NCI-H510A treated with DMSO at 0.1 percent for 48 hours (cell line): ENCODE results near the gene IPO4.
A peak's percentile ranks its signal among the peaks of the same experiment; 100 is the strongest.

ENCODE experiments used
- DNase-seq: peaks from one replicate; lab custom pipeline; 2025; lab: John Stamatoyannopoulos, UW

The IPO4 gene

DNA sequence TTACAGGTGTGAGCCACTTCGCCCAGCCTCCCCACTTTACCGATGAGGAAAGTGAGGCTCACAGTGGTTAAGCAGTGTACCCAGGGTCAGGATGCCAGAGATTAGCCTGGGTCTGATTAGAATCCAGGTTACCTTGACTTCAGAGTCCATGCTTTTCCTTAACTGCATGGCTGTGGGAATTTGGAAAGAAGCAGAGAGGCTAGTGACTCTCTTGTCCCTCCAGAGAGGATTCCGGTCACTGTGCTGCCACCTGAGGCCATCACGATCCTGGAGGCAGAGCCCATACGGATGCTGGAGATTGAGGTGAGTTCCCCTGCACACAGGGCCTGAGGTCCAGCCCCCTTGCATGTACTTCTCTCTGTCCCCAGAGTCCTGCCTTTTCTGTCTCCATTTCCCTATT is 12.0 kb downstream of the IPO4 start:
- no peak for DNase-seq

DNA sequence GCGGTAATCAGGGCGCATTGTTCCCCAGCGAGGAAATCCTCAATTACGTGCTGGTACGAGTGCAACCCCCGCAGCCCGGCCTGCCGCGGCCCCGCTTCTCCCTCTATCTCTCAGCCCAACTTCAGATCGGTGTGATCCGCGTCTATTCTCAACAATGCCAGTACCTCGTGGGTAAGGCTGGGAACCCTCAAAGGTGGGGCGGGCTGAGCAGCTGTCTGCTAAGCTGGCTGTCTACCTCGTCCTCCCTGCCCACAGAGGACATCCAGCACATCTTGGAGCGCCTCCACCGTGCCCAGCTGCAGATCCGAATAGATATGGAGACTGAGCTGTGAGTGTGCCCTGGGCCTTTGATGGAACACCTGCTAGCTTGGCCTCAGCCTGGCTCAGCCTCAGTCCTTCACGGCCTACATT is 15.7 kb downstream of the IPO4 start:
- no peak for DNase-seq

- no peak for DNase-seq
Observed at GRCh38 chr14:24172261-24172860, 16.3 kb downstream of the IPO4 start.

DNA sequence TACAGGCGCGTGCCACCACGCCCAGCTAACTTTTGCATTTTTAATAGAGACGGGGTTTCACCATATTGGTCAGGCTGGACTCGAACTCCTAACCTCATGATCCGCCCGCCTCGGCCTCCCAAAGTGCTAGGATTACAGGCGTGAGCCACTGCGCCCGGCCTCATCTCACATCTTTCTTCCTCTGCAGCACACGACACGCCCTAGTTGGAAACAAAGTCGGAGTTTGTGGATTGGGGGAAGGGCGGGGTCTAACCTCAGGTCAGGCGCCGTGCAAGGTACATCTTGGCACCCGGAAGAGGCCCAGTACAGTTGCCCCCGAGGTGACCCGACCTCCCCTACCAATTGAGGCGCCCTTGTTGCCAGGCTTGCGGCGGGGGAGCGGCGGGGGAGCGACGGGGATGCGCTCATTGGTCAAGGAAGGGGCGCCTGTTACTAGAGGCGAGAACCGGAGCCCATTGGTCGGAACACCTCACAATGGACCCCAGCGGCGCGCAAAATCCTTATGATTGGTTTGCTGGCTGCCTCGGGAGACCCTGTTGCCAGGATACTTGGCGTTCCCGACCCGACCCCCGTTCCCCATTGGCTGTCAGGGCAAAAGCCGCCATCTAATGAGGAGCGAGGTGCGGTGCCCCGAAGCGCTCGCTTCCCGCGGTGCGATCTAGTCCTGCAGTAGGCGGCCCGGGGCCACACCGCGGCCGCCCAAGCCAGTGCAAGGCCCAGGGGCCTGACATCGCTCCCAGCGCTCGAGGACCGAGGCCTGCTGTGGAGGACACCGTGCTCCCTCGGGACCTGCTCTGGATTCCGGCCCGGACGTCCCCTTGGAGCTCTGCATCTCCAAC is 17.0 kb downstream of the IPO4 start, which contains the start of gene REC8:
TSS of gene REC8 (plus strand) at position 659 of the 839 bp plus-strand sequence. CDS start 473 bp downstream, outside the sequence.
- peak; percentile 87 for DNase-seq

DNA sequence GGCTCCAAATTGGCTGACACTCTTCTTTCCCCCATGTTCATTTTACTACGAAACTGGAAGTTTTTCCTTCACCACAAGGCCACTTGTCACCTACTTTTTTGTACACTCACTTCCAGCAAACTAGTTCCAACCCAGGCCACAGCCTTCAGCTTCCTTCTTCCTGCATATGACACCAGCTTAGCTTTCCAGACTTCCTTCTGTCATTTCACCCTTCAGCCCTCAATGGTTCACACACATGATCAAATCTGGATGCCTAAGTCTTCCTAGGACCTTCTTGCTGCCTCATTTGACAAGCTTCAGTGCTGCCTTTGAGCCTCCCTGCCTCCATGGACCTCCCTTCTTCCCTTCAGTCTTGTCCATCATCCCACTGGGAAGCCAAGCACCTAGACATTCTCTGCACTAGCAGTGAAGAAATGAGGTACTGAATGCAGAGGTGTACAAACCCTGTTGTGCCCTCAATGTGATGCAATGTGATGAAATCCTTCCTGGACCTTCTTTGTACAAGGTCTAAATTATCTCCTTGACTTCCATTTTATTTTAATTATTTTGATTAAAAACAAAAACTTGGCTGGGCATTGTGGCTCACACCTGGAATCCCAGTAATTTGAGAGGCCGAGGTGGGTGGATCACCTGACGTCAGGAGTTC is 21.0 kb downstream of the IPO4 start:
- DNase-seq = no peak

GRCh38 chr14:24165785-24166184 is 22.8 kb downstream of the IPO4 start:
- no peak for DNase-seq

DNA sequence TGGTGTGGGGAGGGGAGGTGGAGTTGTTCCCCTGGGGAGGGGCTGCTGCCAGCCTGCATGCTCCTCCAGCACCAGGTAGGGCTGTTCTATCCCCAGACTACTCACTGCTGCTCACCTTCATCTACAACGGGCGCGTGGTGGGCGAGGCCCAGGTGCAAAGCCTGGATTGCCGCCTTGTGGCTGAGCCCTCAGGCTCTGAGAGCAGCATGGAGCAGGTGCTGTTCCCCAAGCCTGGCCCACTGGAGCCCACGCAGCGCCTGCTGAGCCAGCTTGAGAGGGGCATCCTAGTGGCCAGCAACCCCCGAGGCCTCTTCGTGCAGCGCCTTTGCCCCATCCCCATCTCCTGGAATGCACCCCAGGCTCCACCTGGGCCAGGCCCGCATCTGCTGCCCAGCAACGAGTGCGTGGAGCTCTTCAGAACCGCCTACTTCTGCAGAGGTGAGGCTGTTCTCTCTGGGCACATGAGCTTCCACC is 24.1 kb downstream of the IPO4 start:
- no peak for DNase-seq

- DNase-seq = no peak
Observed at GRCh38 chr14:24162093-24162492, 26.5 kb downstream of the IPO4 start.

GRCh38 chr14:24160850-24161804 is 27.5 kb downstream of the IPO4 start, which contains the start of gene IRF9:
TSS of gene IRF9 (plus strand) at chr14:24161265. CDS start at chr14:24162145, 880 bp downstream.
- peak; percentile 98 for DNase-seq

GRCh38 chr14:24160499-24160849 is 28.1 kb downstream of the IPO4 start:
- no peak for DNase-seq

DNA sequence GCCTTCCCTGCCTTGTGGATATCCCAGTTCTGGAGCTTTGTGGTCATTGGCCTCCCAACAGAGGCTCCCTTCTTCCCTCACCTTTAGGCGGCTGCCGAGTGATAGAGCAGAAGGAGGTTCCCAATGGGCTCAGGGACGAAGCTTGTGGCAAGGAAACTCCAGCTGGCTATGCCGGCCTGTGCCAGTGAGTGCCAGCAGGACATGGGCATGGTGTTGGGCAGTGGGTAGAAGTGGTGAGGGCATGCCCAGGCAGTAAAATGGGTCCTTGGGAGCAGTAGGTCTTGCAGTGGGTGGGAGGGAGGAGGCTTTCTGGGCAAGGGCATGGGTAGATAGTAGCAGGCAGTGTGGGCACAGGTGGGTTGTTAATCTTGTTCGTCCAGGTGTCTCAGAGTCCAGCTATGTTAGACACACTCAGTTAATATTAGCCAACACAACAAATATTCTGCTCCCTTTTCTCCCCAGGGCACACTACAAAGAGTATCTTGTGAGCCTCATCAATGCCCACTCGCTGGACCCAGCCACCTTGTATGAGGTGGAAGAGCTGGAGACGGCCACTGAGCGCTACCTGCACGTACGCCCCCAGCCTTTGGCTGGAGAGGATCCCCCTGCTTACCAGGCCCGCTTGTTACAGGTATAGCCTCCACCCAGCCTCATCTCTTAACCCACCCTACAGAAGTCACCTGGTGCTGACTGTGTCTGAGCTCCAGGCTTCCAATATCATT is 28.7 kb downstream of the IPO4 start:
- no peak for DNase-seq

- no peak for DNase-seq
Observed at GRCh38 chr14:24157331-24157730, 31.3 kb downstream of the IPO4 start.

DNA sequence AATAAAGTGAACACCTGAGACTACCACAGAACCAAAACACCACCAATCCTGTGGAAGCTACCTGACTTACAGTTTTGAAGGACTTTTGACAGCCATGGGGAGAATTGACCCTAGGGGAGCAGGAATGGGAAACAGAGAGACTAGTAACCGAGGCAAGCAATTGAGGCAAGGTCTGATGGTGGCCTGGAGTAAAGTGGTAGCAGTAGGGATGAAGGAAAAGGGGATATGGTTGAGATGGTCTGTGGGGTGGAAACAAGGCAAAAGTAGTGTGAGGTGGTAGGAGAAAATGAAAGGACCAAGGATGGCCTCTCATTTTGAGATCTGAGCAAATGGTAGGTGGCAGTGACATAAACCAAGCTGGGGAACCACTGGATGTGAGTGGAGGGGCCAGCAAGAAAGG is 31.8 kb downstream of the IPO4 start:
- no peak for DNase-seq

DNA sequence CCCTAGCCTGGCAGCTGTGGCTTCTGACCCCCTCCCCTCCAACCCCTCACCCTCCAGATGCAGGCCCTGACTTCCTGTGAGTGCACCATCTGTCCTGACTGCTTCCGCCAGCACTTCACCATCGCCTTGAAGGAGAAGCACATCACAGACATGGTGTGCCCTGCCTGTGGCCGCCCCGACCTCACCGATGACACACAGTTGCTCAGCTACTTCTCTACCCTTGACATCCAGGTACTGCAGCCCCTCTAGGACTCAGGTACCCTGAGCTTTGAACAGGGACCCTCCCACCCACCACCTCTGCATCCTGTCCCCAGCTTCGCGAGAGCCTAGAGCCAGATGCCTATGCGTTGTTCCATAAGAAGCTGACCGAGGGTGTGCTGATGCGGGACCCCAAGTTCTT is 33.5 kb downstream of the IPO4 start:
- DNase-seq = no peak

DNA sequence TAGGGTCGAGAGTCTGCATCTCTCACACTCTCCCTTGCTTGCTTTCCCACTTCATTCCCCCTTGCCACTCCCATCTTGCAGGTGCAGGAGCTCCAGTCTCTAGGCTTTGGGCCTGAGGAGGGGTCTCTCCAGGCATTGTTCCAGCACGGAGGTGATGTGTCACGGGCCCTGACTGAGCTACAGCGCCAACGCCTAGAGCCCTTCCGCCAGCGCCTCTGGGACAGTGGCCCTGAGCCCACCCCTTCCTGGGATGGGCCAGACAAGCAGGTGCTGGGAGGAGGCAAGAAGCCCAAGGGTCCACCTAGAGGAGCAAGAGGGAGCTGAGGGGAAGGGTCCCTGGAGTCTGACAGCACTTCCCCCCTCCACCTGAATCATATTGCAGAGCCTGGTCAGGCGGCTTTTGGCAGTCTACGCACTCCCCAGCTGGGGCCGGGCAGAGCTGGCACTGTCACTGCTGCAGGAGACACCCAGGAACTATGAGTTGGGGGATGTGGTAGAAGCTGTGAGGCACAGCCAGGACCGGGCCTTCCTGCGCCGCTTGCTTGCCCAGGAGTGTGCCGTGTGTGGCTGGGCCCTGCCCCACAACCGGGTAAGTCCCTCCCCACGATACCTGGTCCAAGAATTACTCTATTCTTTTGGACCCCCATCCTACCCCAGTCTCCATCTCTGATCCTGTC is 37.1 kb downstream of the IPO4 start:
- DNase-seq = no peak

GRCh38 chr14:24150993-24151392 is 37.6 kb downstream of the IPO4 start:
- no peak for DNase-seq

GRCh38 chr14:24150567-24150966 is 38.0 kb downstream of the IPO4 start:
- no peak for DNase-seq

- DNase-seq = no peak
Observed at GRCh38 chr14:24150061-24150460, 38.6 kb downstream of the IPO4 start.

- DNase-seq = no peak
Observed at GRCh38 chr14:24149302-24149969, 39.2 kb downstream of the IPO4 start.
